Omental fat pad (tissue), 4 donors: Measurements from ENCODE around the gene CRELD2. TPM values are rescaled to one million over a fixed set of nuclear protein-coding genes. Genes with fewer than 3 reads are reported as not detected.

Source experiments
- ATAC-seq: fragments of 150-250 bp; one replicate; pipeline ENCODE4 v1.9.1; 2016; ENCODE audit warnings: mild to moderate bottlenecking, moderate library complexity; ENCODE audit not compliant: low FRiP score
- DNase-seq: peaks from one replicate; pipeline ENCODE4 v3.0.0-alpha.2; 2019; ENCODE audit warnings: low spot score
- CTCF ChIP-seq, 3 donors: fragments of 450-650 bp; IDR thresholded peaks; one replicate each; pipeline ENCODE4 v1.5.1; 2016 to 2017; ENCODE audit warnings: antibody characterized with exemption in 3 of 3, mild to moderate bottlenecking in 3 of 3, moderate library complexity in 2 of 3
- total RNA-seq, 4 donors: library from RNA; depleted of rRNA; stranded (reverse); fragments of >200 nt; gene quantifications; one replicate each; pipeline ENCODE4 v1.1.0, GENCODE V29; 2016

CRELD2 gene
- total RNA-seq, 4 donors from 2014 or later: 30.8 to 52.4 (median 39.8) TPM

GRCh38 chr22:49886346-49887063, 31.9 kb upstream of the CRELD2 start:
- no peak for ATAC-seq
- no peak for DNase-seq
- TF ChIP-seq CTCF (IDR thresholded peaks at IDR 0.05): no peak

GRCh38 chr22:49887064-49887451, 31.4 kb upstream of the CRELD2 start:
- DNase-seq (no peak), ATAC-seq (no peak)
- TF ChIP-seq CTCF (IDR thresholded peaks at IDR 0.05): no peak

GRCh38 chr22:49887702-49888101, 30.7 kb upstream of the CRELD2 start:
- TF ChIP-seq CTCF (IDR thresholded peaks at IDR 0.05): no peak
- no peak for DNase-seq
- no peak for ATAC-seq

- TF ChIP-seq CTCF (IDR thresholded peaks at IDR 0.05): no peak
- ATAC-seq (no peak), DNase-seq (no peak)
Measured at GRCh38 chr22:49889071-49889470, 29.4 kb upstream of the CRELD2 start.

GRCh38 chr22:49892226-49892899, 26.1 kb upstream of the CRELD2 start:
- no peak for DNase-seq
- ATAC-seq: no peak

DNA sequence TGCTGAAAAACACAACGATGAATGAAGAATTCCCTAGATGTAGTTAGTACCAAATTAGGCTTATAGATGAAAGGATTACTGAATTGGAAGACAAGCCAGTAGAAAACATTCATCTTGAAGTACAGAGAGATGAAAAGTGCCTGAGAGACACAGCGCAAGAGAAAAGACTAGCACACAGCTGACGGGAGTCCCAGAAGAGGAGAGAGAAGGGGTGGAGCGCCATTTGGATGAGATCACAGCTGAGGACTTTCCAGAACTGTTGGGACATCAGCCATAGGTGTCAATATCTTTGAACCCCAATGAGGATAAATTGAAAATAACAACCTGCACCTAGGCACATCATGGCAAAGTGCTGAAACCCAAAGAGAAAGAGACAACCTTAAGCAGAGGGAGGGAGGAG, 25.4 kb upstream of the CRELD2 start:
- DNase-seq: no peak
- TF ChIP-seq CTCF (IDR thresholded peaks at IDR 0.05): no peak
- no peak for ATAC-seq

More at GRCh38 chr22:49892226-49892899, 26.1 kb upstream of the CRELD2 start:
- TF ChIP-seq CTCF (IDR thresholded peaks at IDR 0.05): no peak
